Stimulated activated CD8-positive, alpha-beta memory T cell treated with anti-CD3 and anti-CD28 coated beads, Interleukin-7, amount 100 ng/mL, for 4 hours (primary cell): ENCODE data around the gene BTBD16.

Experiments
- DNase-seq, 2 donors: peaks; one replicate each; pipeline ENCODE4 v3.0.0-alpha.2; 2020; ENCODE audit warnings: low read depth in 2 of 2

BTBD16 gene

GRCh38 chr10:122248356-122249302 is 22.5 kb upstream of the BTBD16 start:
- no peak for DNase-seq

DNA sequence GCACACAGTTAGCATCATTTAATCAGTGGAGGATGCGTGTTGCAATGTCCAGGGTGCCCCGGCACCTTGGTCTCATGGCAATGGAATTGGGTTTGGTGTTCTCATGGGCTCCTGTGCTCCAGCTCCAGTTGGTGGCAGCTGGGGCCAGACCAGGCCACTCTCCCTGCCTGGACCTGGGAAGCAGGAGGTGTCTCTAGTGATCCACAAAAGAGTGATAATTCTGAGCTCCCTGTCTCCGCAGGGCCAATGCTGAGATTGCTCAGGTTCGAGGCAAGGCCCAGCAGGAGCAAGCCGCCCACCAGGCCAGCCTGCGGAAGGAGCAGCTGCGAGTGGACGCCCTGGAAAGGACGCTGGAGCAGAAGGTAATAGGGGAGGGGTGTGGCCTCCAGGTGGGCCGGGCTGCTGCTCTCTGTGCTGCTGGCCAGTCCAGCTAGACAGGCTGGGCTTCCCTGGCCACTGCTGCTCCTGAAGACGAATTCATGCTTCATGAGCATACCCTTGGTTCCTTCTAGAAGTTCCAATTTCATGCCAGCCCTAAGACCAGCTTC is 21.7 kb upstream of the BTBD16 start:
- DNase-seq: no peak

DNA sequence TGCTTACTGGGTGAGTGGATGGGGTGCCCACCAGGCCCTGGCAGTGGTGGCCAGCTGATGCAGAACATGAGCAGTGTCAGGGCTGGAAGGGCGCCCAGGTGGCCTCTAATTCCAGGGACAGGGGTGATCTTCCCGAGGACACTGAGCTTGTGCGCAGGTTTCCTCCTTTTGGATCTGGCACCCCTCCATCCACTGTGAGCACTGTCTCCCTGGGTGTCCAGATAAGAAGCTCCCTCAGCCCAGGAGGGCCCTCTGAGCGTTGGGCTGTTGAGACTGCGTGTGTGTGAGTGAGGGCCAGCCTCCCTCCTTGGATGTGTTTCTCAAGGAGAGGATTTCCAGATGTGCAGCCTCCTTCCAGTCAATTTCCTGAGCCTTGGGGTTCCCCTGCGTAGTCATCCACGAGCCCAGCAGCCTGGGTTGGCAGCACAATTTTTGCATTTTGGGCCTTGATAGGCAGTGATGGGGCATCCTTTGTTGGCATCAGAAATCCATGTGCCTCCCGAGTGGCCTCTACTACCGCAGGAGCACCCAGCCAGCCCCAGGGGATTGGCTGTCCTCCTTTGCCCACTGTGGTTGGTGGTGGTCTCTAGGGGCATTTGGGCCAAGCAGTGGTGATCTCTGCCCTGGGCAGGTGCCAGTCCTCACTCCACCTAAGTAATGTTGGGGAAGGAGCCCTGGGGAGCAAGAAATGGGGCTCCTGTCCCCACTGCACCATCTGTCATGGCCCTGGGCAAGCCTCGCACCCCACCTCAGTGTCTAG is 20.9 kb upstream of the BTBD16 start:
- no peak for DNase-seq

DNA sequence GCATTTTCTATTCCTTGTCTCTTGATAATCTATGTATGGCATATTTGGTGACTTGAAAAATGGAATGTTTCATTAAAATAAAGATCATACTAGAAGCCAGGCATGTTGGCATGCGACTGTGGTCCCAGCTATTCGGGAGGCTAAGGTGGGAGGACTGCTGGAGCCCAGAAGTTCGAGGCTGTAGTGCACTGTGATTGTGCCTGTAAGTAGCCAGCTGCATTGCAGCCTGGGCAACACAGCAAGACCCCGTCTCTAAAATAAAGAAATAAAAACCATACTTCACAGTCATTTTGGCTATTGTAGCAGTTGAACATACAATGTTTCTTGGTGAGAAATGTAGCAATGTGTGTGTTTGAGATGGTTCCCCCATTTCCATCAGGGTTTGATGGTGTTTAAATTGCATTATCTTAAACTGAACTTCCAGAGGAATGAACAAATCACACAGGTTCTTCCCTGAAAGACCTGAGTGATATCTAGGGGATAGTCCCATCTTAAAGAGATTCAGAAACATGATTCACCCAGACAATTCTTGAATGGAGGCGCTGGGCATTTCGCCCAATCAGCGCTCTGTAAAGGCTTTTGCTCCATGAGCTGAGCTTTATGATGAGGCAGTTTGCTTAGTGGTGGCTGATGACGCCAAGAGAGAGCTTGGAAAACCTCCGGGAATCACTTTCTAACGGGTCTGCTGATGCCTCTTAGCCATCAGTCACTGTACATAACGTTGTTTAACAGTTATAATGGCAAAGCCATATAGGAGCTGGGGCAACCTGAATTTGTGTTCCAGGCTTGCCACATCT is 19.4 kb upstream of the BTBD16 start:
- DNase-seq: no peak

- no peak for DNase-seq
Observed at GRCh38 chr10:122252805-122253204, 18.3 kb upstream of the BTBD16 start.

DNA sequence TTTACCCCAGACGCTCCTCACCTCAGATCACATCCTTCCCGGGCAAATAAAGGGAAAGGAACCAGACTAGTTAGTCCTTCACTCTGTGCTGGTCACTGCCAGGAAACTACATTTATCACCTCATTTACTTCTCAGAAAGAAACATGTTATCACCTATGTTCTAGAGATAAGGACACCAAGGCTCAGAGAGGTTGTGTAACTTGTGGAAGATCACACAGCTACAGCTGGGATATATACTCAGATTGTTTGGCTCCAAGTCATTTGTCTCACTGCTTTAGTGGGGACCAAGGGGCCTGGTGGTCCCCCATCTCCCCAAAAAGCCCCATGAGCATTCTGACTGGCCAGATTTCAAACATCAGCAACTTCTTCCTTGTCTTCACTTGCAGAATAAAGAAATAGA is 17.5 kb upstream of the BTBD16 start:
- DNase-seq: no peak

- DNase-seq: no peak
Observed at GRCh38 chr10:122254831-122255230, 16.3 kb upstream of the BTBD16 start.

GRCh38 chr10:122255509-122256301 is 15.4 kb upstream of the BTBD16 start:
- no peak for DNase-seq

DNA sequence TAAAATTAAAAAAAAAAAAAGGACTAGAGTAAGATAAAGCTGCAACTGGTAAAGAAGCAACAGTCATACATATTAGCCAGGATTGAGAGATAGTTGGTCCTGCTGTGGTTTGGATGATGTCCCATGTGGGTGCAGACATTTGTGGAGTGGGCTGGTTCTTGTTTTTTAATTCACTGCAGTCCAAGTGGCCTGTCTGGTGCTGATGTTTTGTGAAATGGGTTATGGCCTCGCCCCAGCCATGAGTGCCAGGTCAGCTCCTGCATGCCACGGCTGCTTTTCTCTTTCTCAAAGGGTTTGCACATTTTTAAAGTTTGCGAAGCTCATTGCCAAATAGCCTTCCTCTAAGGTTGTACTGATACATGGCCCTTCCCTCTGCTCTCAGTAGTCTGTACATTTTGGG is 14.1 kb upstream of the BTBD16 start:
- DNase-seq: no peak

DNA sequence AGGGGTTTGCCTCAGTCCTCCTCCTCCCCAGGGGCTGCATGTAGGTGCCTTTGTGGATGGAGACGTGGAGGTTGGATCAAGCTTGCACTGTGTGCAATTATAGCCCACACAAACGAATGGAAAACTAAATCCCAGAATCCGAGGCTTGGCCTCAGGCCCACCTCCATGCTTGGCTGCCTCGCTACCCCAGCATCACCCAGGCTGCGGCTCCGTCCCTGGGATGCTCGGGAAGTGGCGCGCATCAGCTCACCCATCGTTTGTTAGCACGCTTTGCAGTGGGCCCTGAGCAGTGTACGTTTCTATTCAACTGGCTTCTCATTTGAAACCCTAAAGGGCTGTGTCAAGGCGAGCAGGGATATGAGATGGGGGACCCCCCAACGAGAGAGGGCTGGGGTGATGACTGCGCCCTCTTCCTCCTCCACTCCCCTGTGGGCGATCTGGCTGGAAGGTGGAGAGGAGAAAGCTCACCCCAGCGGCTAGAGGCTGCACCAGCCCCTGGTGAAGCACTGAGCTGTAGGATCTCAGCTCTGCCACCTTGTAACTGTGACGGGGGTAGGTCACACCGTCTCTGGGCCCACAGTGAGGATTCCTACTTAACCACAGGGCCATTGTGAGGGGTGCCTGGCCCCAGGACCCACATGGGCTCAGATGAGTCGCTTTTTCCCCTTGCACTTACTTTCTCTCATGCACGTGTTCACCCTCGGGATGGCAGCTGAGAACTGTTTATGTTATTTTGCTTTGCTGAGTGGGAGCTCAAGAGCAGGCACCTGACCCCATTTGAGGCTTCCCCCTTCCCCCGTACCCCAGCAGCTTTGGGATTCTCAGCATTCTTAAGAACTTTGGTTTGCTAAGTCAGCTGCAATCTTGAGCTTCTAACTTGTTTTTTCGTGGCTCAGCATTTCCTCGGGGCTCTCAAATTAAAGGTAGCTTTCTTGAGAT is 12.7 kb upstream of the BTBD16 start:
- DNase-seq: no peak

DNA sequence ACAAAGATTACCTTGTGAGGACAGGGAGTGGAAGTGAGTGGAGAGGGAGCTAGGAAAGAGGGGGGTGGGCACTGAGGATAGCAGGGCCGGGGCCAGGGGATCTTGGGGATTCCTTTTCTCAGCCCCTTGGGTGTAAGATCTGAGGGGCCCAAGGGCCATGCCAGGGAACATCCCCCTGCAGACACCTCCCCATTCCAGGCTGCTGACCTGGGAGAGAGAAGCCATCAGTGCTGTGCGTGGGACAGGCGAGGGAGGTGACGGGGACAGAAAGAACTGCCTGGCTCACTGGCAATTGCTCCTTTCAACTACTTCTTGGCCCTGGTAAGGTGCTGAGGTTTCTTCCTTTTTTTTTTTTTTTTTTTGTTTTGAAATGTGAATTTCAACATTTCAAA is 12.0 kb upstream of the BTBD16 start:
- DNase-seq: no peak

DNA sequence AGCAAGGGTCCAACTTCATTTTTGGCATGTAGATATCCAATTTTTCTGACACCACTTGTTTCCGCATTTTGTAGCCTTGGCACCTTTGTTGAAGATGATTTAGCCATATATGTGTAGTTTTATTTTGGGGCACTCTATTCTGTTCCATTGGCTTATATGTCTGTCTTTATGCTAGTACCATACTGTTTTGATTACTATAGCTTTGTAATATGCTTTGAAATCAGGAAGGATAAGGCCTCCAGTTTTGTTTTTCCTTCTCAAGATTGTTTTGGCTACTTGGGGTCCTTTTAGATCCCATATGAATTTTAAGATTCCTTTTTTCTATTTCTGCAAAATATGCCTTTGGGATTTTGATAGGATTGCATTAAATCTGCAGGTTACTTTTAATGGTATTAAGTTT is 9.5 kb upstream of the BTBD16 start:
- DNase-seq: no peak

DNA sequence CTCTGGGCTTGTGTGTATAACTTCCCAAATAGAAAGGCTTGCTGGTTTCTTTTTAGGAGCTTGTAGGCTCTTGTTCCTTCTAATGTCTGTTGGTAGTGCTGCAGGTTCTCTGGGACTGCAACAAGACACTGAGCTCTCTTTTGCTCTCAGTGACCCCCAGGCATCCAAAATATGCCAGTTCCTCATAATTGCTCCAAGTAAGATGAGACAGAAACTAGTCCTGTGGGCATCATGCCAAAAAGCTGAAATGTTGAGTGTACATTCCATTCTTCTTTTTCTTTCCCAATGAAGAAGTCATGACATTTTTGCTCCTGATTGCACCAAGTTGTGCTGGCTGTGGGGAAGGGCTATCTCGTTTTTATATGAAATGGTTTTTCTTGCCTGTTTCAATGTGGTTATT is 7.1 kb upstream of the BTBD16 start:
- no peak for DNase-seq

- DNase-seq: no peak
Observed at GRCh38 chr10:122264436-122264835, 6.7 kb upstream of the BTBD16 start.

DNA sequence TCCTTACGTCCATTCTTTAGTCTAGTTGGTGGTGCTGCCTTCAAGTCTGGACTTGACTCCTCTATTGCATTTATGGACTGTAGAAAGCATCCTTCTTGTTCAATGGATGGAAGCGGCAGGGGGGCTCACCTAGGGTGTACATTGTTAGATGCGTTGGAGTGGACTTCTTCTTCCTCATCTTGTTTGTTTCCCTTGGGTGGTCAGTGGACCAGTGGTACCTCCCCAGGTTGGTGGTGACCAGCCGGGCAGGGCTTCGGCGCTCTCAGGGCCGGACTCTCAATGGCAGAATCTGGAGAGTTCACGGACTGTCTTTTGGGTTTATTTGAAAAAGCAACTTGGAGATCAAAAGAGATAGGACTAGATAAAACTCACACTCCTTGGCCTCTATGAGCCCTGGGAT is 6.2 kb upstream of the BTBD16 start:
- no peak for DNase-seq

DNA sequence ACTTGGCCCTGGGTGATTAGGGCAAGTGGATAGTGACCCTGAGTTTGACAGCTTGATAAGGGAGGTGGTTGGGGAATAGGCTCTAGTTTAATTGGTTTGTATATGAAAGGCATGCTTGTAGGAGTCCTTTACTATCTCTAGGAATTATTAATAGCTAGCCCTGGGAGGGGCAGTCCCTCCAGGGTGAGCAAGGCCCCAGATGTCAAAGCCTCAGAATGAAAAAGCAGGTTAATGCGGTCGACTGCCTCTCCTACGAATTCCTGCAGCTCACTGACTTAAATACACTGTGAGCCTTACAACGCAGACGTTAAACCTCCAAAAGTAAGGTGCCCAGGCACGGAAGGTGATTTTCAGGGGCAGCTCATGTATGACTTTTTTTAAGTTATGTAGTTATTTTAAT is 5.2 kb upstream of the BTBD16 start:
- DNase-seq: no peak

- peak in 1 of 2 donors; percentile 8 for DNase-seq
Observed at GRCh38 chr10:122267849-122268737, 3.0 kb upstream of the BTBD16 start.

DNA sequence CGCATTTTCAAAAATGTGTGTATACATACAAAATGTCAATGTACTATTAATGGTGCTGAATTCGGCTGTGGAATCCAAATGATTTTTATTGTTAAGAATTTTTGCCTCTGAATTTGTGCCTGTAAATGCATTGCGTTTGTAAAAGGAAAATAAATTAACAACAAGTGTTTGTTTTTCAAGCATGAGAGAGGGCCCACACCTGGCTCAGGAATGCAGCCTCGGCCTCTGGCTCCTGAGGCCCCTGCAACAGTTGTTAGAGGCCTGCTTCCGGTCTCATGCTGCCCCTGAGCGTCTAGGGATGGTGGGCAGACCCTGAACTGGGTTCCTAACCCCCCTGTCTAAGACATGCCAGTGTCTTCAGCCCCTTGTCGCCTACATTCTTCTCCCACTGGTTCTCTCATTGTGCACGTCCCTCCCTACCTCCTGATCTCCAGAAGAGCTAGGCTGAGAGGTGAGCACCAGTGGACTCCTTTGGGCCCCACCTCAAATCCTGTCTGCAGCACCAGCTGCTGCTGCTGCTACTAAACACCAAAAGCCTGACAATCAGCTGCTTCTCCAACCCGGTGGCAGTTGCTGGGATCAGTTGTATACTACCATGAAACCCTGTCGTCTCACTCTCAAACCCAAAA is 1.9 kb upstream of the BTBD16 start:
- no peak for DNase-seq
